Chondrocyte (in vitro differentiated cells): ENCODE results near the gene NKD1. TPM values are rescaled to one million over a fixed set of nuclear protein-coding genes. Genes with fewer than 3 reads are reported as not detected.

Source experiments
- DNase-seq: peaks from one replicate; pipeline ENCODE4 v3.0.0; 2021; ENCODE audit warnings: mixed read lengths, low spot score
- H3K27ac Mint-ChIP-seq: one replicate; pipeline ENCODE4 v1.8.0; 2021; ENCODE audit warnings: mild to moderate bottlenecking, moderate library complexity, mixed read lengths; ENCODE audit not compliant: unreplicated experiment
- H3K27me3 Mint-ChIP-seq: 2 replicates; pipeline ENCODE4 v1.8.0; 2021; ENCODE audit warnings: low read depth, mixed read lengths
- H3K36me3 Mint-ChIP-seq: 2 replicates; pipeline ENCODE4 v1.8.0; 2021; ENCODE audit warnings: low read depth, mixed read lengths
- H3K4me1 Mint-ChIP-seq: 2 replicates; pipeline ENCODE4 v1.8.0; 2021; ENCODE audit warnings: low read depth, mild to moderate bottlenecking, mixed read lengths
- H3K4me3 Mint-ChIP-seq: one replicate; pipeline ENCODE4 v1.8.0; 2021; ENCODE audit warnings: mild to moderate bottlenecking, moderate library complexity, mixed read lengths; ENCODE audit not compliant: unreplicated experiment
- H3K9me3 Mint-ChIP-seq: 2 replicates; pipeline ENCODE4 v1.8.0; 2021; ENCODE audit warnings: low read depth, mixed read lengths
- CTCF ChIP-seq: fragments of 200-600 bp; sonication (generic); IDR thresholded peaks from 2 replicates; pipeline ENCODE4 v1.5.0; 2021; ENCODE audit warnings: antibody characterized with exemption, mild to moderate bottlenecking, moderate library complexity
- total RNA-seq: library from RNA; stranded (reverse); gene quantifications from 3 replicates; pipeline ENCODE4 v1.2.1, GENCODE V29; 2021

The NKD1 gene
- total RNA-seq, 1 donor from 2014 or later: 8.0 TPM

- no peaks in the 10 kb centered on the region for H3K4me1 Mint-ChIP-seq
- DNase-seq: no peak
- peaks cover 37% of the 10 kb centered on the region for H3K27me3 Mint-ChIP-seq
- no peak for TF ChIP-seq CTCF
- no peak overlapping the region for H3K4me3 Mint-ChIP-seq
- peaks cover 4% of the 10 kb centered on the region for H3K9me3 Mint-ChIP-seq
- H3K27ac Mint-ChIP-seq: no peak overlapping the region
- H3K36me3 Mint-ChIP-seq: no peaks in the 10 kb centered on the region
Observed at GRCh38 chr16:50537533-50538290, 10.5 kb upstream of the NKD1 start.

- no peak for DNase-seq
- H3K36me3 Mint-ChIP-seq: no peaks in the 10 kb centered on the region
- no peak overlapping the region for H3K4me3 Mint-ChIP-seq
- H3K27ac Mint-ChIP-seq: no peak overlapping the region
- no peaks in the 10 kb centered on the region for H3K4me1 Mint-ChIP-seq
- H3K9me3 Mint-ChIP-seq: peaks cover 4% of the 10 kb centered on the region
- H3K27me3 Mint-ChIP-seq: peaks cover 46% of the 10 kb centered on the region
- TF ChIP-seq CTCF: no peak
Observed at GRCh38 chr16:50538411-50539052, 9.7 kb upstream of the NKD1 start.

DNA sequence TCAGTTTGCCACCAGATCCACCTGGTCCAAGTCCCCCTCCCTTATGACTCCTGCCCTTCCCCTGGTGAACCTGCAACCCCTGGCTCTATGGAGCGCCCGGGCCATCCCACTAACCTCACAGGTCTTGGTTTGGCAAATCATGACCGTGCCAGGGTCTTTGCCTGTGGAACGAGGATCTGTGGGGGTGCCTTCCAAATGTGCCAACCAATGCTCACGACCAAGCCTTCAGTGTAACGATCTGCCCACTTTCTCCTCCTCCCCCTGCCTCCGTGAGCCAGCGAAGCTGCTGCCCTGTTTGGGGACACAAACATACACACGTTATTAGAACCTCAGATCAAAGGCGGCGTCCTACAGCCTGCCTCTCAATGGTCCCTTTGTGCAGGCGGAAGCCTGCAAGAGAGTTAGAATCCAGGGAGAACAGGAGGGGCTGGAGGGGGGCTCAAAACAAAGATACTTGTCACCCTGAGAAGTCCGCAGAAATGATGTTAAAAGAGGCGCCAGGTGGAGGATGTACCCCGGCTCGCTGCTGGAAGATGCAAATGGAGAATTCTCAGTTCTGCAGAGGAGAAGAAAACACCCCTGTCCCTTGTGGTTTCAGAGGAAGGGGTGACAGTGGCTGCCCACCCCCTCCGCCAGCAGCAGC lies 9.0 kb upstream of the NKD1 start:
- Mint-ChIP-seq H3K4me3 (no peak overlapping the region), H3K9me3 (peaks cover 4% of the 10 kb centered on the region), H3K27ac (no peak overlapping the region), H3K4me1 (no peaks in the 10 kb centered on the region), H3K36me3 (no peaks in the 10 kb centered on the region), H3K27me3 (peaks cover 52% of the 10 kb centered on the region)
- DNase-seq: no peak
- no peak for TF ChIP-seq CTCF

DNA sequence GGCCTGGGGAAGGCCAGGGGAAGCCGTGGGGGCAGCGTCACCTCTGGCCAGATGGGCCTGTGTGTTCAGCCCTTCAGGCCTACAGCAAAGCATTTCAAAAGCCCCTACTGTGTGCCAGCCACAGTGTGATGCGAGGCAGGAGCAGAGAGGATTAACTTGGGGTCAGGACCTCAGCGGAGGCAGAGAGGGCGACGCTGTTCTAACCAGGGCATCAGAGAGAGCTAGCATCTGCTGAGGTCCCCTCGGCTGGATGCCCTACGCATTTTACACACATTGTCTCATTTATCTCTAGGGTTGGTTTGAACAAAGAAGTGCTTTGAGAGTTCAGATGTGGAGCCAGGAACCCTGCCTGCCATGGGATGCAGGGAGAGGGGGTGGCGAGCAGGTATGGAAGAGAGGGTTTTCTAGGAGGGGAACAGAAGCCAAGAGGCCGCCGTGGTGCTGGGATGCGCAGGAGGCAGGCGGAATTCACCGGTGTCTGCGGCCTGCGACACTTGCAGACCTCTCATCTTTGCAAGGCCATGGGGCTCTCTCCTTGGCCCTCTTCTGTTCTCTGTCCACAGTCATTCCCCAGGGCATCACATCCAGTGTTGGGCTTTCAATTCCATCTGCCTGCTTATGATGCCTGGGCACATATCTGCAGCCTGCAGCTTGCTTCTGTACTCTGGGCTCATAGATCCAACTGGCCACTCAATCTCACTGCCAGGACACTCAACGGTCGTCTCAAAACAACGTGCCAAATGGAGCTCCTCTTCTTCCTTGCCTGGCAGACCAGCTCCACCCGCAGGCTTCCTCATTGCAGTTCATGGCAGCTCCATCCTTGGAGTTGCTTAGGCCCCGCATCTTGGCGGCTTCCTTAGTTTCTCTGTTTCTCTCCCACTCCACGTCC lies 8.1 kb upstream of the NKD1 start:
- DNase-seq: no peak
- H3K9me3 Mint-ChIP-seq: peaks cover 1% of the 10 kb centered on the region
- H3K27me3 Mint-ChIP-seq: peaks cover 61% of the 10 kb centered on the region
- H3K4me3 Mint-ChIP-seq: no peak overlapping the region
- no peaks in the 10 kb centered on the region for H3K36me3 Mint-ChIP-seq
- no peak for TF ChIP-seq CTCF
- no peak overlapping the region for H3K27ac Mint-ChIP-seq
- H3K4me1 Mint-ChIP-seq: no peaks in the 10 kb centered on the region

DNA sequence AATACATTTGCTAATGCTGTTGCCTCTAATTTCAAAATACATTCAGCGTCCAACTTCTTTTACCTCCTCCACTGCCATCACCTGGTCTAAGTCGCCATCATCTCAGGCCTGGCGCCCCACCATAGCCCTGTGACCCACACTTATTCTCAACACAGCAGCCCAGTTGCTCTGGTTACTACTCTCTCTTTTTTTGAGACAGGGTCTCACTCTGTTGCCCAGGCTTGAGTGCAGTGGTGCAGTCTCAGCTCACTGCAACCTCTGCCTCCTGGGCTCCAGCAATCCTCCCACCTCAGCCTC lies 7.5 kb upstream of the NKD1 start:
- H3K9me3 Mint-ChIP-seq: no peaks in the 10 kb centered on the region
- TF ChIP-seq CTCF: no peak
- H3K4me1 Mint-ChIP-seq: no peaks in the 10 kb centered on the region
- DNase-seq: no peak
- H3K36me3 Mint-ChIP-seq: no peaks in the 10 kb centered on the region
- no peak overlapping the region for H3K27ac Mint-ChIP-seq
- H3K4me3 Mint-ChIP-seq: no peak overlapping the region
- peaks cover 65% of the 10 kb centered on the region for H3K27me3 Mint-ChIP-seq
